Stimulated activated CD4-positive, alpha-beta T cell treated with anti-CD3 and anti-CD28 coated beads, Interleukin-2, amount 100 ng/mL, for 4 hours (primary cell): ENCODE data around the gene ZFHX3.

Experiments
- DNase-seq: peaks from one replicate; pipeline ENCODE4 v3.0.0-alpha.2; 2020; ENCODE audit warnings: low read depth

Gene ZFHX3

GRCh38 chr16:72927199-72928089 lies 120.5 kb downstream of the ZFHX3 start:
- DNase-seq, result no peak

GRCh38 chr16:72926177-72927070 lies 121.5 kb downstream of the ZFHX3 start:
- no peak for DNase-seq

GRCh38 chr16:72925631-72925979 lies 122.3 kb downstream of the ZFHX3 start:
- no peak for DNase-seq

GRCh38 chr16:72924927-72925630 lies 122.8 kb downstream of the ZFHX3 start:
- DNase-seq, result no peak

GRCh38 chr16:72924537-72924926 lies 123.4 kb downstream of the ZFHX3 start:
- DNase-seq, result no peak

- no peak for DNase-seq
Observed at GRCh38 chr16:72923757-72924156, 124.2 kb downstream of the ZFHX3 start.

GRCh38 chr16:72922714-72923113 lies 125.2 kb downstream of the ZFHX3 start:
- no peak for DNase-seq

GRCh38 chr16:72921620-72922019 lies 126.3 kb downstream of the ZFHX3 start:
- no peak for DNase-seq

GRCh38 chr16:72921106-72921505 lies 126.8 kb downstream of the ZFHX3 start:
- DNase-seq, result no peak

GRCh38 chr16:72917051-72917450 lies 130.9 kb downstream of the ZFHX3 start:
- no peak for DNase-seq

GRCh38 chr16:72915331-72915730 lies 132.6 kb downstream of the ZFHX3 start:
- no peak for DNase-seq

GRCh38 chr16:72913551-72913950 lies 134.4 kb downstream of the ZFHX3 start:
- no peak for DNase-seq

GRCh38 chr16:72911971-72912370 lies 136.0 kb downstream of the ZFHX3 start:
- no peak for DNase-seq

- DNase-seq, result no peak
Observed at GRCh38 chr16:72910875-72911274, 137.1 kb downstream of the ZFHX3 start.

GRCh38 chr16:72910381-72910780 lies 137.5 kb downstream of the ZFHX3 start:
- no peak for DNase-seq

GRCh38 chr16:72909196-72909595 lies 138.7 kb downstream of the ZFHX3 start:
- DNase-seq, result no peak

GRCh38 chr16:72908362-72909167 lies 139.4 kb downstream of the ZFHX3 start:
- DNase-seq, result no peak

- DNase-seq, result no peak
Observed at GRCh38 chr16:72905581-72905980, 142.3 kb downstream of the ZFHX3 start.

GRCh38 chr16:72903176-72903575 lies 144.8 kb downstream of the ZFHX3 start:
- DNase-seq, result no peak

GRCh38 chr16:72902206-72902605 lies 145.7 kb downstream of the ZFHX3 start:
- DNase-seq, result no peak

- no peak for DNase-seq
Observed at GRCh38 chr16:72901000-72901627, 146.8 kb downstream of the ZFHX3 start.
